Measurements from ENCODE around the gene GJA3.

DNA sequence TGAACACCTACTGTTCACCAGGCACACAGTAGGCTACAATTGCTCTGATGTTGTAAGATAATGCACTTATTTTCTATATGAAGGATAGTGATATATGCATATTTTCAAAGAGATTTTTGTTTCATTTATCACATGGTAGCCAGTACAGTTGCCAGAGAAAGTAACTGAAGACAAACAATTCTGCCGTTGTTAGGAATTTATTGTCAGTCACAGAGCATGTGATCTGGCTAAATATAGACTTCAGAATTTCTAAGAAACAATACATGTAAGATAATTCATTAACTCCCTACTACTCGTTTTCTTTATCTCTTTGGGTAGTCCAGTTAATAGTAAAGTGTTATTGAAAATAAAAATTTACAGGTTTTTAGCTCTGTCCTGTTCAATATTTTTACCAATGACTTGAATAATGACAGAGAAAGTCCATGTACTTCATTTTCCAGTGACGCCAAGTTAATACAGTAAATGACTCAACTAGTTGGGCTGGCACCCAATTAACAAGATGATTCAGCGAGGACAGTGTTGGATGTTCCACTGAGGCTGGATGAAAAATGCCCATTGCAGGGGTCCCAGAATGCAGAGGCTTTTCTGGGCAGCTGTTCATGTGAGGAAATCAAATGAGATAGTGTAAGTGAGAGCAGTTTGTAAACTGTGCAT, 35.6 kb downstream of the GJA3 start:
- no peak for TF ChIP-seq CTCF (IDR thresholded peaks at IDR 0.05; ENCODE audit: low read depth, low read length, poor library complexity, severe bottlenecking)
- TF ChIP-seq EZH2phosphoT487 (IDR thresholded peaks at IDR 0.05; ENCODE audit: borderline replicate concordance, low read length), result no peak

Measured in DOHH2 (cell line).